Measurements from ENCODE around the gene PIP5K1B.

The PIP5K1B gene

GRCh38 chr9:68842568-68842967, 137.5 kb downstream of the PIP5K1B start:
- Histone ChIP-seq H3K9me2 (replicated peaks; ENCODE audit: control insufficient read depth, low read length) (no peaks in the 10 kb centered on the region), H3K27ac (ENCODE audit: low read depth, low read length) (no peak overlapping the region), H3K36me3 (ENCODE audit: control insufficient read depth, low read length) (no peaks in the 10 kb centered on the region), H4K20me1 (ENCODE audit: control insufficient read depth, insufficient read depth, low read depth, low read length) (no peaks in the 10 kb centered on the region), H3F3A (ENCODE audit: control insufficient read depth, insufficient read depth) (no peaks in the 10 kb centered on the region), H3K4me1 (ENCODE audit: control insufficient read depth, low read length) (no peaks in the 10 kb centered on the region), H3K4me2 (ENCODE audit: low read length) (no peak overlapping the region), H3K4me3 (ENCODE audit: low read length) (no peak overlapping the region), H3K9me3 (ENCODE audit: control insufficient read depth, insufficient read depth, low read length) (no peaks in the 10 kb centered on the region), H3K27me3 (ENCODE audit: control insufficient read depth, low read length) (no peaks in the 10 kb centered on the region), H3K79me2 (ENCODE audit: control insufficient read depth, low read length) (no peaks in the 10 kb centered on the region)
- TF ChIP-seq EZH2phosphoT487 (IDR thresholded peaks at IDR 0.05; ENCODE audit: borderline replicate concordance, low read length), result no peak
- TF ChIP-seq CTCF (IDR thresholded peaks at IDR 0.05; ENCODE audit: low read depth, low read length, poor library complexity, severe bottlenecking), result no peak

DNA sequence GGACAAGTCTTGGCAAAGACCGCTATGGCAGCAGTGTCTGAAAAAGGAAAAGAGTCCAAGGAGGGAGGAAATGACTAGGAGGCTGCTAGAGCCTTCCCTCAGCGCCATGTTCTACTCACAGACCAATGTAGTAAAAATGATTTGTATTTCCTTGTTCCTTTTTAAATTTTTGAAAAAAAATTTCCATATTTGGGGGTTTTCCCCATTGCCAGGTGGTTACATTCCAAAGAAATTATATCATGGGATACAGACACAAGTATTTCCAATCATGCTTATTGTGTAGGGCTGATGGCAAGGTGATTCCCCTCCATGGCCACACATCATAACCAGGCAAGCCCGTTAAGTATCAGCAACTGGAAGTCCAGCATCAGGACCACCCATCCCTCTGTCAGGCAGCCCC, 138.2 kb downstream of the PIP5K1B start:
- no peaks in the 10 kb centered on the region for H3K9me3 ChIP-seq (ENCODE audit: control insufficient read depth, insufficient read depth, low read length)
- TF ChIP-seq EZH2phosphoT487 (IDR thresholded peaks at IDR 0.05; ENCODE audit: borderline replicate concordance, low read length), result no peak
- TF ChIP-seq CTCF (IDR thresholded peaks at IDR 0.05; ENCODE audit: low read depth, low read length, poor library complexity, severe bottlenecking), result no peak

DNA sequence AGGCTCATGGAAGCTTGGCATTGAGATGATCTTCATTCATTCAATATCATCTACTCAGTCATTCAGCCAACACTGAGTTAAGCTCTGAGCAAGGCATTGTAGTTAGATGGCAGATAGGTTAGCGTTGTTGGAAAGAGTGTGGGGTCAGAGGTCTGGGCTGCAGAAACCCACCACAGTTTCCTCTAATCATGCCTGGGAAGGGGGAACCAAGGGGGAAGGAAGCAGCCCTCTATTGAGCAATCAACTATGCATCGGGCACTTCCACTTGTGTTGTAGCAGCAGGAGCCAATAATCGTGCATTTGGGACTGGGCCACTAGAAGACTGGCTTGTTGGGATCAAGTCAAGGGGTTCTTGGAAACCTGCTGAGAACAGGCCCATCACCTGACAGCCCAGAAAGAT, 139.1 kb downstream of the PIP5K1B start:
- no peaks in the 10 kb centered on the region for H3K79me2 ChIP-seq (ENCODE audit: control insufficient read depth, low read length)
- no peaks in the 10 kb centered on the region for H4K20me1 ChIP-seq (ENCODE audit: control insufficient read depth, insufficient read depth, low read depth, low read length)
- H3K36me3 ChIP-seq (ENCODE audit: control insufficient read depth, low read length), result no peaks in the 10 kb centered on the region
- H3K9me3 ChIP-seq (ENCODE audit: control insufficient read depth, insufficient read depth, low read length), result no peaks in the 10 kb centered on the region
- no peaks in the 10 kb centered on the region for H3K9me2 ChIP-seq (replicated peaks; ENCODE audit: control insufficient read depth, low read length)
- no peak overlapping the region for H3K4me3 ChIP-seq (ENCODE audit: low read length)
- H3K4me2 ChIP-seq (ENCODE audit: low read length), result no peak overlapping the region
- H3K27ac ChIP-seq (ENCODE audit: low read depth, low read length), result no peak overlapping the region
- TF ChIP-seq CTCF (IDR thresholded peaks at IDR 0.05; ENCODE audit: low read depth, low read length, poor library complexity, severe bottlenecking), result no peak
- no peak for TF ChIP-seq EZH2phosphoT487 (IDR thresholded peaks at IDR 0.05; ENCODE audit: borderline replicate concordance, low read length)
- H3K4me1 ChIP-seq (ENCODE audit: control insufficient read depth, low read length), result no peaks in the 10 kb centered on the region
- H3F3A ChIP-seq (ENCODE audit: control insufficient read depth, insufficient read depth), result no peaks in the 10 kb centered on the region
- H3K27me3 ChIP-seq (ENCODE audit: control insufficient read depth, low read length), result no peaks in the 10 kb centered on the region

More for the DNA sequence above, 138.2 kb downstream of the PIP5K1B start:
- no peak overlapping the region for H3K4me2 ChIP-seq (ENCODE audit: low read length)
- no peaks in the 10 kb centered on the region for H3K27me3 ChIP-seq (ENCODE audit: control insufficient read depth, low read length)
- no peaks in the 10 kb centered on the region for H3F3A ChIP-seq (ENCODE audit: control insufficient read depth, insufficient read depth)
- no peaks in the 10 kb centered on the region for H3K9me2 ChIP-seq (replicated peaks; ENCODE audit: control insufficient read depth, low read length)
- no peaks in the 10 kb centered on the region for H3K4me1 ChIP-seq (ENCODE audit: control insufficient read depth, low read length)
- no peaks in the 10 kb centered on the region for H3K79me2 ChIP-seq (ENCODE audit: control insufficient read depth, low read length)
- H3K36me3 ChIP-seq (ENCODE audit: control insufficient read depth, low read length), result no peaks in the 10 kb centered on the region
- H3K4me3 ChIP-seq (ENCODE audit: low read length), result no peak overlapping the region
- H4K20me1 ChIP-seq (ENCODE audit: control insufficient read depth, insufficient read depth, low read depth, low read length), result no peaks in the 10 kb centered on the region
- no peak overlapping the region for H3K27ac ChIP-seq (ENCODE audit: low read depth, low read length)
